GM15510 (cell line): ENCODE data around the gene LRRC3.

ENCODE experiments used
- POLR2A ChIP-seq: IDR thresholded peaks from 3 replicates; pipeline ENCODE4 v1.6.1; 2011; ENCODE audit warnings: borderline replicate concordance; ENCODE audit not compliant: insufficient read length; ENCODE audit errors: extremely low read depth

The LRRC3 gene

DNA sequence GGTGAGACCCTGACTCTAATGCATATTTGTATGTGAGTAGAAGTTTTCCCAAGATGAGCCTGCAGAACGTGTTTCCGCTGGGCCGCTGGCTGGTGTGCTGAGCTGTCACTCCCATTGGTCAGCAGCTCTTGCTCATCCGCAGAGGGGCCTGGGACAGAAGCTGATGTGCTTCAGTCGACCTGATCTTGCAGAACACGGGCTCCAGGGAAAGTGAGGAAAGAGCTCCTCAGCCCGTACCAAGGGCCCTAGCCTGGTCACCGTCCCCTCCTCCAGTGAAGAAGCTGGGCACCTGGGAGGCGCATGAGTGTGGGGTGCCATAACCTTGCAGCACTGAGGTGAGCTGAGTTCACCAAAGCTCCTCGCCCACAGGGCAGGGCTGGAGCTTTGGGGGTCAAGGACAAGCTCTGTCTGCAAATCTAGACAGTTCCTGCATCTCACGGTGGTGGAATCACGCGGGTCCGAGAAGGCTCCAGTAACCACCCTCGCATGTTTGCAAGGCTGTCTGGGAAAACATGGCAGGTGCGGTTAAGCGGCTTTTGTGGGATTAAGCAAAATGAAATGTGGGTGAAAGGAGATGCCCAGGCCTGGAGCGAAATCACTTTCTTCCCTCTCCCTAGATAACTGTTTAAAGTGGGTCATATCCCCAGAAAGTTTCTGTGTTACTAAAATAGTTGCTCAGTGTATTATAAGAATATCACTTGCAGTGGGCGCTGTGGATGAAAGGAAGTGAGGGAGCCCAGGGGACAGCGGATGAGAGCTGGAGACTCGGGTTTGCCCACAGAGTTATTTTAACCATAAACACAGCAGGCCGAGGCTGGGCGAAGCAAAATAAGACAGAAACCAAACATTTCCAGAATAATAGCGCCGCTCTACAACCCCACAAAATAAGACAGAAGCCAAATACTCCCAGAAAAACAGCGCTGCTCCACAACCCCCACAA, 33.1 kb upstream of the LRRC3 start:
- no peak for TF ChIP-seq POLR2A

DNA sequence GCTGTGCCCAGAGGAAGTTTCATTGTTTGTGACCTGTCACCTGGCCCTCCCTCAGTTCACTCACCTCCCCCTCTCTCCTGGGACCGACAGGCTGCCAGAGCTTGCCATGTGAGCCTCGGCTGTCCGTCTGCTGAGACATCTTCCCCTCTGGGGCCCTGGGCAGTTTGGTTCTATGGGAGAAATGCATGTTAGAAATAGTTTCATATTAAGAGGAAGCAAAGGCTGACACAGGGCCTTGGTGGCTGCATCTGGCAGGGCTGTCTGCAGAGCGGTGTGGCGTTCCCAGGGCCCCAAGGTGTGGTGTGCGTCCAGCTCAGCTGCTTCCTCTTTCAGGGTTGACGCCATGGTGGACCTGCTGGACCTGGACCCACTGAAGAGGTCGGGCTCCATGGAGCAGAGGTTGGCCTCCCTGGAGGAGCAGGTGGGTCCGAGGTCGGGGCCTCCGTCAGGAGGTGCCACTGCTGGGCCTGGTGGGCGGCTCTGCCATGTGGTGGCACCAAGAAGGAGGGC, 31.9 kb upstream of the LRRC3 start:
- TF ChIP-seq POLR2A: no peak

DNA sequence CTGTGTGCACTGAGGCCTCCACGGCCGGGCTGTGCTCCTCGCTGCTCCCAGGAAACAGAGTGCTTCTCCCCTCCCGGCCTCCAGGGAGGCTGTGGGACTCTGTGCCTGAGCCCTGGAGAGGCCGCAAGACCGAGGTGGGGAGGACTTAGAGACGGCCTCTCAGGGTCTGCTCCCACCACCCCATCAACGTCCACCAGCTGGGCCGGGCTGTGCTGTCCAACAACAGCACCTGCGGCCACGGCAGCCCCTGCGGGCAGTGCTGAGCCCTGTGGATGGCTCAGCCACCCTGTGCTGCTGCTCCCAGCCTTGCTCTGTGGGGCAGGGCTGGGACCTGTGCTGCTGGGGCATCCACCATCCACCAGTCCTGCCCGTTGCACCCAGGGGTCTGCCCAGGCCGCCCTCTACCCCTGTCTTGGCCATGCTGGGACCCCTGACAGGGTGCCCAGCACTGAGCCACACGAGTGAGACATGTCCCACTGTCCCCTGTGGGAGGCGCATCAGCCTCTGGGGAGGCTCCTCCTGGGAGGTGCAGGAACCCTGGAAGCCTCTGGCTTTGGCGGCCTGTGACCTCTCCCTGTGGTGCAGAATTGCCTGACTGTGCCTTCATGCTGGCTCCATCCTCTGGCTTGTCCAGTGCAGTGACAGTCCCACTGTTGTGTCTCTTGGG, 31.2 kb upstream of the LRRC3 start:
- TF ChIP-seq POLR2A: no peak

DNA sequence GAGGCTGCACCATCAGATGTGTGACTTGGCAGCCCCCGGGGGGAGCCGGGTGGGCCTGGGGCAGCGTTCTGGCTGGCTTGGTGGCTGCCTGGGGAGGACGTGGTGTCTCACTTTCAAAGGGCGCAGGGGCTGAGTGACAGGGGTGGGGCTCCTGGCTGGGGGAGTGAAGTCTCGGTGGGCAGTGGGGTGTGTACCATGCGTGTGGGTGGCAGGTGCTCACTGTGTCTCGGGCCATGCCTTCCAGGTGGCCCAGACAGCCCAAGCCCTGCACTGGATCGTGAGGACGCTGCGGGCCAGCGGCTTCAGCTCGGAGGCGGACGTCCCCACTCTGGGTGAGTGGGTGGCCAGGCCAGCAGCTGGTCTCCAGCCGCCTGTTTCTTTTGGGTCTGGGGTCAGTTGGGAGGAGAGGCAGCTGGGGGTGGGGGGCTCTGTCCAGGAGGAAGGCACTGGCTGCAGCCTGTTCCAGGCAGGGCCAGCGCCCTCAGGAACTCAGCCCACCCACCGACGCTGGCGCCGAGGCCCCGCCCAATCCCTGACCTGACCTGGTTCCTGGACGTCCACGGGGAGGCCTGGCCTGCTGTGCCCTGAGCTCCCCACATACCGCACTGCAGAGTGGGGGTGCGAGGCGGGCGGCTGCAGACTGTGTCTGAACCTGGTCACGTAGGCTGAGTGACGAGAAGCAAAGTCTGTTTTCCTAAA, 30.6 kb upstream of the LRRC3 start:
- no peak for TF ChIP-seq POLR2A

DNA sequence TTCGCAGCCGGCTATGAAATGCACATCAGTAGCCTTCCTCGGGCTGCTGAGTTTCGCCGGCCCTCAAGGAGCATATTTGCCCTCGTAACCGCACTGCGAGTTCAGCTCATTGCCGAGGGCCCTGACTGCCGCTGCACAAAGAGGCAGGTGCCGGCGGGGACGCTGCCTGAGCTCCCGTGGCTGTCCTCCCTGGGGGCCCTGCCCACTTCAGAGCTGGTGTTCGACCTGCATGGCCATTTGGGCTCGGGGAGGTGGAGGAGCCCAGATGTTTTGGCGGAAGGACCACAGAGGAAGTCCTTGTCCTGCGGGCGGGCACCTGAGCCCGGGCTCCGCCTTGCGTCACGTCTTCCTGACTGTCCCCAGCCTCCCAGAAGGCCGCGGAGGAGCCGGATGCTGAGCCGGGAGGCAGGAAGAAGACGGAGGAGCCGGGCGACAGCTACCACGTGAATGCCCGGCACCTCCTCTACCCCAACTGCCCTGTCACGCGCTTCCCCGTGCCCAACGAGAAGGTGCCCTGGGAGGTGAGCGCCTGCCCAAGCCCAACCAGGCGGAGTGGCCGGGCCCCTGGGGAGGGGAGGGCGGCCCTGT, 29.9 kb upstream of the LRRC3 start:
- peak; percentile 48 for TF ChIP-seq POLR2A

DNA sequence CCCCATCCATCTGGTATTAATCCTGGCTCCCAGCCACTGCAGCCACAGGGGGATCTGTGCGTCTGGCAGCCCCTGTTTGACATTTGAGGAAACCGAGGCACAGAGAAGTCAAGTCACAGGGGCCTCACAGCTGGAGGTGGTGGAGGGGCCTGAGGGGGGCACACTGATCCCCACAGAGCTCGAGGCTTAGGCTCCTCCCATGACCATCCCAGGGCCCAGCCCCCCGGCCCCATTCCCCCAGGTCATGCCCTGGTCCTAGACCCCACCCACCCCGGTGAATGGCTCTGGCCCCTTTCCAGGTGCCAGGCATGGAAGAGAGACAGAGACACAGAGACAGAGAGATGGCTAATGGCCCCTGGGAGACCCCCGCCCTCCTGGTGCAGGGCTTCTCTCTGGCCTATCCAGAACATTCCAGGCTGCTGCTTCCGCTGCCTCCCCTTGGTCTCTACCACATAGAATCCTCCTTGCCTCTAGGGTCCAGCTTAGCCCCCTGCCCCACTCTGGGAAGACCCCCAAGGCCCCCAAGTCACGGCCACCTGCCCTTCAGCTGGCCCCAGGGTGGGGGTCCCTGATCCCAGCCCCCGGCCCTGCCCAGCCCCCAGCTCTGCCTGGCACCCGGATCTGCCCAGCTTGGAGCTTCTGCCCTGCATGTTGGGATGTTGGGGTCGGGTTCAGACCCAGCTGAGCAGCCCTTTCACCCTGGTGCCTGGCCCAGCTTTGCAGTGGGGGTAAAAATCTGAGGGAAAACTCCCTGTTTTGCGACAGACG, 29.2 kb upstream of the LRRC3 start:
- no peak for TF ChIP-seq POLR2A

DNA sequence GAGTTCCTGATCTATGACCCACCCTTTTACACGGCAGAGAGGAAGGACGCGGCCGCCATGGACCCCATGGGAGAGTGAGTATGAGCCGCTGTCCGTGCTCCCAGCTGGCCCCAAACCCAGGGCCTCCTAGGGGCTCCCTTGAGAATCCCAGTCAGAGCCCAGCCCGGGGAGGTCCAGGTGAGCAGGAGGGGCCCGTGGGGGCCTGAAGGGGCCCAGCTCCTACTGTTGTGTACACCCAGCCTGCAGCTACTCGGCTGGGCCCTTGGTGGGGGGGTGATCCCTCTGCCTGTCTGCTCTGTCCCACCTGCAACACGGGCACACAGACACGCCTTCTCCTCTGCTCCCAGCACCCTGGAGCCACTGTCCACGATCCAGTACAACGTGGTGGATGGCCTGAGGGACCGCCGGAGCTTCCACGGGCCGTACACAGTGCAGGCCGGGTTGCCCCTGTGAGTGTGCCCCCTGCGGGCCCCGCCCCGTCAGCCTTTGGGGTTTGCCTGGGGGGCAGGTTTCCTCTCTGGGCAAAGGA, 28.6 kb upstream of the LRRC3 start:
- TF ChIP-seq POLR2A: no peak

DNA sequence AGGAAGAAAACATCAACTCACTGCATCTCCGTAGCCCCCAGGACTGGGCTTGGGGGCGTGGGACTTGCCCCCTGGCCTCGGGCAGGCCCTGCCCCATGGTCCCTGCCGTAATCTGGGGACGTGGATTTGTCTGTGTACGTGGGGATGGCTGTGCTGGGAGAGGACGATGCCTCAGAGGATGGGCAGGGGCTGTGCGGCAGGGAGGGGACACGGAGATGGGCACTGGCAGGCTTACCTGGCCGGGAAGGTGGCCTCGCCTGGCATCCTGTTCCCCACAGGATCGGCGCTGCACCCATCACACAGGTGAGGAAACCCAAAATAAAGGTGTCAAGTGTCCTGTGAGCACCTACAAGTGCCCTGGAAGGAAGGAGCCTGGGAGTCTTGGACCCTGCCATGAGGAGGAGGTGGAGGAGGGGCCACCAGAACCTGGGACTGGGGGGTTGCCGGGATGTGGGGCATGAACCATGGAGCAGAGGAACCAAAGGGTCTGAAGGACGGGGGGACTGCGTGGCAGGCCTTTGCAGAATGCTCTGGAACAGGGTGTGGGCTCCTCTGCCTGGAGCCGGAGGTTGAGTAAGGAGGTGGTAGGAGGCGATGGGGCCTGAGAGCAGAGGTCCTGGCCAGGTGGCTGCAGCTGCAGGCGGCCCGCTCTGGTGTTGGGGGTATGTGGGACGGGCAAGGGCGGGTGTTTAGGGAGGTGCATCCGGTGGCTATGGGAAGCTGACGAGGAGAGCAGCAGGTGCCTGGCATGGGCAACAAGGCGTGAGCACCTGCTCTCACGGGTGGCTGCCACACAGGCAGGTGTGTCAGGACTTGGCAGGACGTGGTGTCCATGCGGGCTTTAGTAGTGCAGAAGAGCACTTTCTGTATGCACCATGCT, 27.8 kb upstream of the LRRC3 start:
- TF ChIP-seq POLR2A: no peak

DNA sequence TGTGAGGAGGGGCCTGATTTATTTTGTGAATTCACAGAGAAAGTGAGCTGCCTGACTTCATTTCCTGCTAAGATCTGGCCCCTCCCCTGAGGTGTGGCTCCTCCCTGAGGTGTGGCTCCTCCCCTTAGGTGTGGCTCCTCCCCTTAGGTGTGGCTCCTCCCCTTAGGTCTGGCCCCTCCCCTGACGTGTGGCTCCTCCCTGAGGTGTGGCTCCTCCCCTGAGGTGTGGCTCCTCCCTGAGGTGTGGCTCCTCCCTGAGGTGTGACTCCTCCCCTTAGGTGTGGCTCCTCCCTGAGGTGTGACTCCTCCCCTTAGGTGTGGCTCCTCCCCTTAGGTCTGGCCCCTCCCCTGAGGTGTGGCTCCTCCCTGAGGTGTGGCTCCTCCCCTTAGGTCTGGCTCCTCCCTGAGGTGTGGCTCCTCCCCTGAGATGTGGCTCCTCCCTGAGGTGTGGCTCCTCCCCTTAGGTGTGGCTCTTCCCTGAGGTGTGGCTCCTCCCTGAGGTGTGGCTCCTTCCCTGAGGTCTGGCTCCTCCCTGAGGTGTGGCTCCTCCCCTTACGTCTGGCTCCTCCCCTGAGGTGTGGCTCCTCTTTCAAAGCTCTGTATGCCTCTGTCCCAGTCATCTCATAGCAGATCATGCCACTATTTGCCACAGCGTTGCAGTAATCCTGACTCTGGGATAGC, 26.9 kb upstream of the LRRC3 start:
- no peak for TF ChIP-seq POLR2A

DNA sequence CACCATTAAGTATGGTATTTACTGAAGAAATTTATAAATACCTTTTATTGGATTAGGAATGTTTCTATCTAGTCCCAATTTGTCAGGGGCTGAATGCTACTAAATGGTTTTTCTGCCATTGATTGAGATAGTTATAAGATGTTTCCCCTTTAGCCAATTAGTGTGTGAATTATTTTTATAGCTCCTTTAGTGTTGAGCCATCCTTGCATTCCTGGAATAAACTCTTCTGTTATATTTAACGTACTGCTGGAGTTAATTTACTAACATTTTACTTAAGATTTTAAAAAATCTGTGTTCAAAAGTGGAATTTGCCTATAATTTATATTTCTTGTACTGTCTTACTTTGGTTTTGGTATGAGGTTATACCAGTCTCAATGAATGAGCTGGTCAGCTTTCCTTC, 25.4 kb upstream of the LRRC3 start:
- no peak for TF ChIP-seq POLR2A

DNA sequence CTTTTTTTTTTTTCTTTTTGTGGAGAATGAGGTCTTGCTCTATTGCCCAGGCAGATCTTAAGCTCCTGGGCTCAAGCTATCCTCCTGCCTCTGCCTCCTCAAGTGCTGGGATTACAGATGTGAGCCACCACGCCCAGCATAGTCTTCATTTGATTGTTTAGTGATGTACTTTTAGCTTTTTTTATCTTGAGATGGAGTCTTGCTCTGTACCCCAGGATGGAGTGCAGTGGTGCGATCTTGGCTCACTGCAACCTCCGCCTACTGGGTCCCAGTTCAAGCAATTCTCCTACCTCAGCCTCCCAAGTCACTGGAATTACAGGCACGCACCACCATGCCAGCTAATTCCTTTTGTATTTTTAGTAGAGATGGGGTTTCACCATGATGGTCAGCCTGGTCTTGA, 24.0 kb upstream of the LRRC3 start:
- TF ChIP-seq POLR2A: no peak
